Ishikawa (cell line): ENCODE results near the gene BBLN.

ENCODE experiments used
- CEBPB ChIP-seq: IDR thresholded peaks from 2 replicates; pipeline ENCODE4 v1.6.1; 2012
- CREB1 ChIP-seq: IDR thresholded peaks from 2 replicates; pipeline ENCODE4 v1.6.1; 2012; ENCODE audit warnings: low read depth
- EGR1 ChIP-seq: IDR thresholded peaks from 2 replicates; pipeline ENCODE4 v1.6.1; 2012
- EP300 ChIP-seq: IDR thresholded peaks from 2 replicates; pipeline ENCODE4 v1.6.1; 2012; ENCODE audit warnings: borderline replicate concordance
- FOXM1 ChIP-seq: IDR thresholded peaks from 2 replicates; pipeline ENCODE4 v1.6.1; 2012; ENCODE audit warnings: low read depth, borderline replicate concordance
- NFIC ChIP-seq: IDR thresholded peaks from 2 replicates; pipeline ENCODE4 v1.6.1; 2012
- RAD21 ChIP-seq: IDR thresholded peaks from 2 replicates; pipeline ENCODE4 v1.6.1; 2012; ENCODE audit warnings: low read depth
- TAF1 ChIP-seq: IDR thresholded peaks from 2 replicates; pipeline ENCODE4 v1.6.1; 2012; ENCODE audit warnings: low read depth, mild to moderate bottlenecking
- TCF12 ChIP-seq: IDR thresholded peaks from 2 replicates; pipeline ENCODE4 v1.6.1; 2012; ENCODE audit warnings: low read depth
- TEAD4 ChIP-seq: IDR thresholded peaks from 2 replicates; pipeline ENCODE4 v1.6.1; 2012
- YY1 ChIP-seq: IDR thresholded peaks from 2 replicates; pipeline ENCODE4 v1.6.1; 2012; ENCODE audit warnings: low read depth
- ZBTB7A ChIP-seq: IDR thresholded peaks from 2 replicates; pipeline ENCODE4 v1.6.1; 2012; ENCODE audit warnings: low read depth
- TF ChIP-seq, protein P1 (sequence below): IDR thresholded peaks from 2 replicates; pipeline ENCODE4 v1.6.1; 2012; ENCODE audit warnings: low read depth, mild to moderate bottlenecking
- TF ChIP-seq, protein P2 (sequence below): IDR thresholded peaks from 2 replicates; pipeline ENCODE4 v1.6.1; 2012
- TF ChIP-seq, protein P3 (sequence below): IDR thresholded peaks from 2 replicates; pipeline ENCODE4 v1.6.1; 2012

Gene BBLN

DNA sequence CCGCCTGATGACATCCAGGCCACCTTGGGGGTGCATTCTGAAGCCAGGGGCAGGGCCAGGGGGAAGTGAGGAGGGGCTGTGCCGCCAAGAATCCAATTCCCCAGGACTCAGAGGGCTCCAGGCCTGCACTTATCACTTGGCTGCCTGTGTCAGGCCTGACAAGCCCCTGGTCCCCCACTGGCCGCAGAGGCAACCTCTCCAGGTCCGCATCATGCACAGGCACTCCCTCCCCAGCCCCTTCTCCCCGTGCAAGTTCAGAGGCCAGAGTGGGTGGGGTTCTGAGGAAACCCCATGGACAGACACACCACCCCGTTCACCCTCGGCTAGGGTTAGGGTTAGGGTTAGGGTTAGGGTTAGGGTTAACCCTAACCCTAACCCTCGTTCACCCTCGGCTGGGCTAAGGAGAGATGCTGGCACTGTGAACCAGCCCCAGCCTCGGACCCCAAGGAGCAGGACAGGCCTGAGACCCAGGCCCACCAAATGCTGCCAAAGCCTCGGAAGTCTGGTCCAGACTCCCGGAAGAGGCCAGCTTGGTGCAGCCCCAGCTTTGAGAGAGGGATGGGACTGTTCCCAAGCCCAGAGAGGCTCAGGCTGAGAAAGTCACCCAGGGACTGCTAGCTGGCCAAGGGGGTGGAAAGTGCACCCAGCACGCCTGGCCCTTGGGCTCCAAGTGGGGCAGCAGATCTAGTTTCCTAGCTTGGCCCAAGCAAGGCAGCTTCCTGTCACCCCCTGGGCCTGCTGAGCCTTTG is 5.9 kb upstream of the BBLN start:
- no peak for TF ChIP-seq TEAD4

DNA sequence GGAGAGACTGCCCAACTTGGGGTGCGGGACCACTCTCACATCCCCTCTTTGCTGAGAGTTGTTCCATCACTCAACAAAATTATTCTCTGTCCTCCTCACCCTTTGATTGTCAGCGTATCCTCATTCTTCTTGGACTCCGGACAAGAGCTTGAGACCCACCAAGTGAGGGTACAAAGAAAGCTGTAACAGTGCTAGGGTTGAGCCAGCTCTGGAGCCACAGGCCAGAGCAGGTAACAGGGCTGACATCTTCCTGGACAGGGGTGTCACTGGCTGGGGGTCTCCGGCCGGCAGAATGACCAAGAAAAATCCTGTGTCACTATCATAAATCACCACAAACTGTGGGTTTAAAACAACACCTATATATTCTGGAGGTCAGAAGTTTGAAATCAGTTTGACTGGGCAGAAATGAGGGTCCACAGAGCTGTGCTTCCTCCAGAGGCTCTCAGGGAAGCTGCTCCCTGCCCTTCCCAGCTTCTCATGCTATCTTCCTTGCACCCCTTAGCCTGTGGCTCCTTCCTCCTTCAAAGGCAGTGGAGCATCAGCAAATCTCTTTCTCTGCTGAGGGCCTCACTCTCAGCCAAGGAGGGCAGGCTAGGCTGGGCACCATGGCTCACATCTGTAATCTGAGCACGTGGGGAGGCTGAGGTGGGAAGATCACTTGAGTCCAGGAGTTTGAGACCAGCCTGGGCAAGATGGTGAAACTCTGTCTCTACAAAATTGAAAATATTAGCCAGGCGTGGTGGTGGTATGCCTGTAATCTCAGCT is 4.1 kb upstream of the BBLN start:
- TF ChIP-seq TEAD4 (no peak), NFIC (no peak), TAF1 (no peak), RAD21 (no peak), YY1 (no peak), EP300 (no peak), EGR1 (no peak), TCF12 (no peak), FOXM1 (no peak), CEBPB (no peak), ZBTB7A (no peak), CREB1 (no peak)
- TF ChIP-seq, protein P1, sequence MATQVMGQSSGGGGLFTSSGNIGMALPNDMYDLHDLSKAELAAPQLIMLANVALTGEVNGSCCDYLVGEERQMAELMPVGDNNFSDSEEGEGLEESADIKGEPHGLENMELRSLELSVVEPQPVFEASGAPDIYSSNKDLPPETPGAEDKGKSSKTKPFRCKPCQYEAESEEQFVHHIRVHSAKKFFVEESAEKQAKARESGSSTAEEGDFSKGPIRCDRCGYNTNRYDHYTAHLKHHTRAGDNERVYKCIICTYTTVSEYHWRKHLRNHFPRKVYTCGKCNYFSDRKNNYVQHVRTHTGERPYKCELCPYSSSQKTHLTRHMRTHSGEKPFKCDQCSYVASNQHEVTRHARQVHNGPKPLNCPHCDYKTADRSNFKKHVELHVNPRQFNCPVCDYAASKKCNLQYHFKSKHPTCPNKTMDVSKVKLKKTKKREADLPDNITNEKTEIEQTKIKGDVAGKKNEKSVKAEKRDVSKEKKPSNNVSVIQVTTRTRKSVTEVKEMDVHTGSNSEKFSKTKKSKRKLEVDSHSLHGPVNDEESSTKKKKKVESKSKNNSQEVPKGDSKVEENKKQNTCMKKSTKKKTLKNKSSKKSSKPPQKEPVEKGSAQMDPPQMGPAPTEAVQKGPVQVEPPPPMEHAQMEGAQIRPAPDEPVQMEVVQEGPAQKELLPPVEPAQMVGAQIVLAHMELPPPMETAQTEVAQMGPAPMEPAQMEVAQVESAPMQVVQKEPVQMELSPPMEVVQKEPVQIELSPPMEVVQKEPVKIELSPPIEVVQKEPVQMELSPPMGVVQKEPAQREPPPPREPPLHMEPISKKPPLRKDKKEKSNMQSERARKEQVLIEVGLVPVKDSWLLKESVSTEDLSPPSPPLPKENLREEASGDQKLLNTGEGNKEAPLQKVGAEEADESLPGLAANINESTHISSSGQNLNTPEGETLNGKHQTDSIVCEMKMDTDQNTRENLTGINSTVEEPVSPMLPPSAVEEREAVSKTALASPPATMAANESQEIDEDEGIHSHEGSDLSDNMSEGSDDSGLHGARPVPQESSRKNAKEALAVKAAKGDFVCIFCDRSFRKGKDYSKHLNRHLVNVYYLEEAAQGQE, result no peak
- TF ChIP-seq, protein P2, sequence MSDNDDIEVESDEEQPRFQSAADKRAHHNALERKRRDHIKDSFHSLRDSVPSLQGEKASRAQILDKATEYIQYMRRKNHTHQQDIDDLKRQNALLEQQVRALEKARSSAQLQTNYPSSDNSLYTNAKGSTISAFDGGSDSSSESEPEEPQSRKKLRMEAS, result no peak
- TF ChIP-seq, protein P3, sequence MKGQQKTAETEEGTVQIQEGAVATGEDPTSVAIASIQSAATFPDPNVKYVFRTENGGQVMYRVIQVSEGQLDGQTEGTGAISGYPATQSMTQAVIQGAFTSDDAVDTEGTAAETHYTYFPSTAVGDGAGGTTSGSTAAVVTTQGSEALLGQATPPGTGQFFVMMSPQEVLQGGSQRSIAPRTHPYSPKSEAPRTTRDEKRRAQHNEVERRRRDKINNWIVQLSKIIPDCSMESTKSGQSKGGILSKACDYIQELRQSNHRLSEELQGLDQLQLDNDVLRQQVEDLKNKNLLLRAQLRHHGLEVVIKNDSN, result no peak

DNA sequence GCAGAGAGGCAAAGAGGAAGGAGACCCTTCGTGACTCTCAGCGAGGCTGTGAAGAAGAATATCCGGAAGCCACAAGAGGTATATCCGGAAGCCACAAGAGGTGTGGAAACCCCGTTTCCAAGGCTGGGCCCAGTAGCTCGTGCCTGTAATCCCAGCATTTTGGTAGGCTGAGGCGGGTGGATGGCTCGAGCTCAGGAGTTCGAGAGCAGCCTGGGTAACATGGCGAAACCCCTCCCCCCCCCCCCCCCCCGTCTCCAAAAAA is 612 bp upstream of the BBLN start:
- TF ChIP-seq NFIC (no peak), TAF1 (no peak), ZBTB7A (0 out of 2 replicates have a peak, but pooled peaks have one; percentile 37)
- TF ChIP-seq, protein P3, result no peak

DNA sequence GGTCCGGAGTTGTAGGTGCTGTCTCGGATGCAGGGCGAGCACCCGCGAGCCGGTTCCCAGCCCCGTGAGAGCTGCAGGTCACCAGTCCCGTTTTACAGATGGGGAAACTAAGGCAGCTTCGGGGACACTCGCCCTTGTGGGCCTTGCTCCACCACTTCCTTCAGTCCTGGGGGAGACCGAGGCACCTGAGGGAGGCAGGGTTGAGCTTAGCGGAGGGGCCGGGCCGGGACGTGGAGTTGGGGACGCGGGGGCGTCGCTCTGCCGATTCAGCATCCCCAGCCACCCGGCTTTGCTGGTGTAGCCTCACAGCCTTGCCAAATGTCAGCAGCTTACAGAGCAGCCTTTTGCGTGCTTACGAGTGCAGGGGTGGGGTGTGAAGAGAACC is 530 bp downstream of the BBLN start:
- TF ChIP-seq TEAD4 (no peak), NFIC (0 out of 2 replicates have a peak, but pooled peaks have one; percentile 10), EGR1 (peak; percentile 47; the same call in 1 of the 2 replicates)
- TF ChIP-seq, protein P2, result no peak
- TF ChIP-seq, protein P1, result no peak

DNA sequence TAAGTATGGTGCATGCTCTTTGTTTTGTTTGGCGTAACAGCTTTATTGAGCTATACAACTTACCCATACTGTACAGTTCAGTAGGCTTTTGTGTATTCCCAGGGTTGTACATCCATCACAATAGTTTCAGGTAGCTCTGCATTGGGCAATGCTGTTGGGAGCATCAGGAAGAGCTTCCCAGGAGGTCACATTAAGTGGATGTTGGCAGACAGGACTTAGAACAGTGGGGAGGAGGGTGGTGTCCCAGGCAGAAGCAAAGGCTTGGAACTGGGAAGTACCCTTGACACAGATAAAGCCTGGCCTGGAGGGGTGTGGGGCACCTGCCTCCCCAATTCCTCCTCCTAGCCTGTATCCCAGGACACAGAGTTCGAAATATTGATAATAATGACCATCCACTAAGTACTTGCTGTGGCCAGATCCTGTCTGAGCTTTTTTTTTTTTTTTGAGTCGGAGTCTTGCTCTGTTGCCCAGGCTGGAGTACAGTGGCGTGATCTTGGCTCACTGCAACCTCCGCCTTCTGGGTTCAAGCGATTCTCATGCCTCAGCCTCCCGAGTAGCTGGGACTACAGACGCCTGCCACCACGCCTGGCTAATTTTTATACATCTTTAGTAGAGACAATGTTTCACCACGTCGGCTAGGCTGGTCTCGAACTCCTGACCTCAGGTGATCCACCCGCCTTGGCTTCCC is 1.3 kb downstream of the BBLN start:
- TF ChIP-seq, protein P3, result no peak
- TF ChIP-seq RAD21 (no peak), EP300 (no peak), CREB1 (no peak), TCF12 (no peak), TAF1 (no peak), ZBTB7A (no peak), NFIC (no peak), TEAD4 (no peak)
- TF ChIP-seq, protein P2, result no peak
